GM12872 (cell line): ENCODE results near the gene CRYGN.

Experiments used
- CTCF ChIP-seq: IDR thresholded peaks from 3 replicates; pipeline ENCODE4 v1.5.1; 2011; ENCODE audit warnings: low read depth, mild to moderate bottlenecking, low read length, moderate library complexity; ENCODE audit not compliant: insufficient read depth

The CRYGN gene

GRCh38 chr7:151394076-151395035 is 45.6 kb downstream of the CRYGN start:
- TF ChIP-seq CTCF = no peak

- TF ChIP-seq CTCF = no peak
Observed at GRCh38 chr7:151393031-151393977, 46.6 kb downstream of the CRYGN start.

- TF ChIP-seq CTCF = no peak
Observed at GRCh38 chr7:151392426-151392825, 47.5 kb downstream of the CRYGN start.

GRCh38 chr7:151392002-151392401 is 47.9 kb downstream of the CRYGN start:
- TF ChIP-seq CTCF = no peak

- TF ChIP-seq CTCF = no peak
Observed at GRCh38 chr7:151391358-151391730, 48.6 kb downstream of the CRYGN start.

- TF ChIP-seq CTCF = no peak
Observed at GRCh38 chr7:151390598-151391357, 49.2 kb downstream of the CRYGN start.
